ENCODE measurements around the gene TMEM254. TPM values are rescaled to one million over a fixed set of nuclear protein-coding genes. Genes with fewer than 3 reads are reported as not detected.
"Not testable (repeated sequence)": the region's sequence is repeated elsewhere in the genome, so short reads cannot be mapped to it uniquely, and the experiment has no call there.

TMEM254 gene, protein sequence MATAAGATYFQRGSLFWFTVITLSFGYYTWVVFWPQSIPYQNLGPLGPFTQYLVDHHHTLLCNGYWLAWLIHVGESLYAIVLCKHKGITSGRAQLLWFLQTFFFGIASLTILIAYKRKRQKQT
- 10 to 100 TPM in 3 of 4 donors, 1 to 10 TPM in 1; 7.4 to 31.5 (median 20.3) TPM for total RNA-seq

DNA sequence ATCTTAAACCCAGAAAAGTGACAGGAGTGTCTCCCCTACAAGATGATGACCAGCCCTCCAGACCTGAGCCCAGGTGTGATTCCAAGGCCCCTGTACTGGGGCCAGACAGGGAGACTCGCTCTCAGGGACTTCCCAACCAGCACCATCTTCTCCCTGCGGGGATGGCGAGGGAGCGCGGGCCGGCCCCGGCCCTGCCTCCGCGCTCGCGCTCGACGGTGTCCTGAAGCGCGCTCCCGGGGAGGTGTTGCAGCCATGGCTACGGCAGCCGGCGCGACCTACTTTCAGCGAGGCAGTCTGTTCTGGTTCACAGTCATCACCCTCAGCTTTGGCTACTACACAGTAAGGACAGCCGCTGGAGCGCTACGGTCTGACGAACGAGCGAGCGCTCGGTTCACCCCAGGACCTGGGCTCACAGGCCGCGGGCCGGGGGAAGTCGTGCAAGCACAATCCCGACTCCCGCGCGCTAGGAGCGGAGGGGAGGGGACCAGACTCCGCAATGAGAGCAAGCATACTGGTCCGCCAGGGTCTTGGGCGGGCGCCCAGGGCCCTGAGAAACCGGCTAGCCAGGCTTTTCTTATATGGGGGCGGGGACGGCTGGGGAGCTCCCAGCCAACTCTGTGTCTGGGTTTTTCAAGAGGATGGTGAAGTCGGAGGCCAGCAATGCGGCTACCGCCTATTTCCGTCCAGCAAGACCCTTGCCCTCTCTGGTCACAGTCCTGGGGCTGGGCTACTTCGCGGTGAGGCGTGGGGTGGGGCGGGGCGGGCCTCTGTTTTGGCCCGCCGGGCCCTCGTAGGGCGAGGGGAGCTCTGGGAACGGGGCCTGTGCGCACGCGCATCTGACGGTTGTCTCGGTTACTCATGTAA is at the start of gene TMEM254:
TSS of gene TMEM254 (plus strand) at position 218 of the 864 bp plus-strand sequence. CDS start at position 253, 35 bp downstream.
- peak within 1 kb of the TSS; percentile 89 to 97 (median 93) for H3K27ac ChIP-seq
- H3K4me1 ChIP-seq: peaks cover 0 to 16% (median 7%) of the 10 kb centered on the region in 4 donors
- no peaks in the 10 kb centered on the region for H3K27me3 ChIP-seq
- H3K36me3 ChIP-seq: peaks cover 0 to 4% (median 0%) of the 10 kb centered on the region in 3 donors
- no peaks in the 10 kb centered on the region for H3K9me3 ChIP-seq
- peak; percentile 79 to 96 (median 93) for DNase-seq
- peak; percentile 26 to 44 for TF ChIP-seq POLR2A (IDR thresholded peaks at IDR 0.05)
- TF ChIP-seq, protein P1, sequence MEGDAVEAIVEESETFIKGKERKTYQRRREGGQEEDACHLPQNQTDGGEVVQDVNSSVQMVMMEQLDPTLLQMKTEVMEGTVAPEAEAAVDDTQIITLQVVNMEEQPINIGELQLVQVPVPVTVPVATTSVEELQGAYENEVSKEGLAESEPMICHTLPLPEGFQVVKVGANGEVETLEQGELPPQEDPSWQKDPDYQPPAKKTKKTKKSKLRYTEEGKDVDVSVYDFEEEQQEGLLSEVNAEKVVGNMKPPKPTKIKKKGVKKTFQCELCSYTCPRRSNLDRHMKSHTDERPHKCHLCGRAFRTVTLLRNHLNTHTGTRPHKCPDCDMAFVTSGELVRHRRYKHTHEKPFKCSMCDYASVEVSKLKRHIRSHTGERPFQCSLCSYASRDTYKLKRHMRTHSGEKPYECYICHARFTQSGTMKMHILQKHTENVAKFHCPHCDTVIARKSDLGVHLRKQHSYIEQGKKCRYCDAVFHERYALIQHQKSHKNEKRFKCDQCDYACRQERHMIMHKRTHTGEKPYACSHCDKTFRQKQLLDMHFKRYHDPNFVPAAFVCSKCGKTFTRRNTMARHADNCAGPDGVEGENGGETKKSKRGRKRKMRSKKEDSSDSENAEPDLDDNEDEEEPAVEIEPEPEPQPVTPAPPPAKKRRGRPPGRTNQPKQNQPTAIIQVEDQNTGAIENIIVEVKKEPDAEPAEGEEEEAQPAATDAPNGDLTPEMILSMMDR (IDR thresholded peaks at IDR 0.05): peak in 1 of 6 experiments; percentile 14
- H3K4me3 ChIP-seq: peak within 1 kb of the TSS; percentile 69 to 87 (median 80)

DNA sequence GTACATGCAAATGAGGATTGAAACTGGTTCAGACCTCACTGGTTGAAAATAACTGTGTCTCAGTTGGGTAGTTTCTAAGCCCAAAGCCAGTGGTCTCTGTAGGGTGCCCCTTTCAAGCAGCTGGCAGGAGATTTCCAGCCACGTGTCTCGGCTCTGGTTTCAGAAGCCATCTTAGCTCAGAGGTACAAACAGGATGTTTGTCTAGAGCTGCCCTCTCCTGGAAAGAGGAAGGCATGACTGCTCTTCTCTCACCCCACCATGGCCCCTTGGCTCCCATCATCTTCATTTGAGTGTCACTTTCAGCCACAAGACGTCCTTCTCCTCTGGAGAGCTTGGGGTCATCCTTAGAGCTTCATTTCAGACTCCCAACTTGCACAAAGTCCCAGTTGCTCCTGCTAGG is 49.3 kb upstream of the TMEM254 start:
- not testable (repeated sequence) for H3K9me3 ChIP-seq, H3K4me3 ChIP-seq, H3K27ac ChIP-seq, DNase-seq, H3K4me1 ChIP-seq, H3K27me3 ChIP-seq, H3K36me3 ChIP-seq

DNA sequence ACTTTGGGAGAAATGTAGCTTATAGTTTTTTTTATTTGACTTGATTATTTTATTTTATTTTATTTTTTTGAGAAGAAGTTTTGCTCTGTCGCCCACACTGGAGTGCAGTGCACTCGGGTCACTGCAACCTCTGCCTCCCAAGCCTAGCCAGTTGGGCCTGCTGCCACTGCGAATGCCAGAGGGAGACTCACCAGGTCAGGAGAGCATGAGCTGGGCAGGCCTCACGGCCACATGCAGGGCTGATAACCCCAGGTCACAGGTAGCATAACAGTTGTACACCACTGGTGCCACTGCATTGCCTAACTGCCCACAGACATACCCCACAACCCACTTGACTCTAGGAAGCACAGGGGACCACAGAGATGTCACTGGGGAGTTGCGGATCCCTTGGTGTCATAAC is 48.6 kb upstream of the TMEM254 start:
- H3K9me3 ChIP-seq, H3K4me3 ChIP-seq, H3K27me3 ChIP-seq, DNase-seq, H3K27ac ChIP-seq, H3K36me3 ChIP-seq, H3K4me1 ChIP-seq: not testable (repeated sequence)

DNA sequence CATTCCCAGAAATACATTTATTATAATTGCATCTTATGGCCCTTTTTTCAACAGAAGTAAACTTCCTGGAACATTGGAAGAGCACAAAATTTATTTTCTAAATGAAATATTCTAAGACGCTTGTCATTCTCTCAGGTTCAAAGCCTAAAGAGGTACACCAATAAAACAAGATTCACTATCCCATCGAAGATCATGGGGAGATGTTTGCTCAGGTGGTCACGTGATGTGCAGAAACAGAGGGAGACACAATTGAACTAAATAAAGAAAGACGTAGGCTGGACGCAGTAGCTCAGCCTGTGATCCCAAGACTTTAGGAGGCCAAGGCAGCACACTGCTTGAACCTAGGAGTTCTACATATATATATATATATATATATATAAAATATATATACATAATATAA is 46.0 kb upstream of the TMEM254 start:
- Histone ChIP-seq H3K27ac (no peak overlapping the region), H3K27me3 (no peaks in the 10 kb centered on the region), H3K36me3 (no peaks in the 10 kb centered on the region), H3K9me3 (no peaks in the 10 kb centered on the region), H3K4me1 (no peaks in the 10 kb centered on the region), H3K4me3 (no peak overlapping the region)
- TF ChIP-seq POLR2A (IDR thresholded peaks at IDR 0.05): no peak
- no peak for DNase-seq

DNA sequence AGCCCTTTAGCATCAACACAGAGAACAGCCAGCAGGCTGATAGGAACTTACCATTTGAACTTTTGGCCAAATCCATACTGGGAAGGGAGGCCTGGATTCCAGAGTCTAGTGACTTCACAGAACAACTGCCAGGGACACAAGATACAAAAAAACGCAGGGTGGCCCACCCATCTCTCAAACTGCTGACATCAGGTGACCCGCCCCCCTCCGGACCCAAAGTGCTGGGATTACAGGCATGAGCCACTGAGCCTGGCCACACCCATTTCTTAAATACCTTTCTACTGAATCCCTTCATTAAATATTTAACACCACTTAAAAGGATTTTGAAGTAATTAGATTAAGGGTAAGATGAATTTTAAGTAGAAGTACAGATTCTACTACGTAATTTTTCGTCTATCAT is 43.7 kb upstream of the TMEM254 start:
- not testable (repeated sequence) for H3K36me3 ChIP-seq, DNase-seq, H3K27me3 ChIP-seq, H3K4me1 ChIP-seq, H3K9me3 ChIP-seq, H3K27ac ChIP-seq, H3K4me3 ChIP-seq

DNA sequence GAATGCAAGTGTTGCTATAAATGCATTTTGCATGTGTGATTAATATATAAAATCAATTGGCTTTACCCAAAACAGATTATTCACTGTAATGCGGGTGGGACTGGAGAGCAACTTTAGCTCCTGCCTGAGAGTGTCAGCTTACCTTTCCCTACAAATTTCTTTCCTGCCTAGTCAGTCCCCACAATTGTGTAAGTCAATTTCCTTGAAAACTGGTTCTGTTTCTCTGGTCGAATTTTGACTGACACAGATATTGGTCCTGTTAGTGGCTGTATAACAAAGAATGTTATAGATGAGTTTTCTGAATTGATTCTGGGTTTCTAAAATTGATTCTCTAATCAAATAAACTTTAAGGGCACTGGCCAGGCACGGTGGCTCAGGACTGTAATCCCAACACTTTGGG is 43.0 kb upstream of the TMEM254 start:
- not testable (repeated sequence) for DNase-seq, H3K27ac ChIP-seq, H3K27me3 ChIP-seq, H3K9me3 ChIP-seq, H3K36me3 ChIP-seq, H3K4me3 ChIP-seq, H3K4me1 ChIP-seq

DNA sequence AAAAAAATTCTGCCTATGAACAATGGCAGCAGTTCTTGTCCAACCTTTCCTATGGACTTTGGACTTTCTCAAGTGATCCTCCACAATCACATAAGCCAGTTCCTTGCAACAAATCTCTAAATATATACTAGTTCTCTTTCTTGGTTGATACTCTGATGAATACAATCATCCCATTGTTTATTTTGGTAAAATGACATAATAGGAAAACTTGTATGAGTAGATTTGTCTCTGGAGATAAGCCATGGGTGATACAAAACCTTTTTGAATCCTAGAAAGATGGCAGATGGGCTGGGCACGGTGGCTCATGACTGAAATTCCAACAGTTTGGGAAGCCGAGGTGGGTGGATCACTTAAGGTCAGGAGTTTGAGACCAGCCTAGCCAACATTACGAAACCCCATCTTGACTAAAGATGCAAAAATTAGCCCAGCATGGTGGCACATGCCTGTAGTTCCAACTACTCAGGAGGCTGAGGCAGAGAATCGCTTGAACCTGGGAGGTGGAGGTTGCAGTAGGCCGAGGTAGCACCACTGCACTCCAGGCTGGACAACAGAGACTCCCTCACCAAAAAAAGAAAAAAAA is 41.5 kb upstream of the TMEM254 start:
- H3K4me3 ChIP-seq, H3K9me3 ChIP-seq, DNase-seq, H3K27ac ChIP-seq, H3K36me3 ChIP-seq, H3K27me3 ChIP-seq, H3K4me1 ChIP-seq: not testable (repeated sequence)

DNA sequence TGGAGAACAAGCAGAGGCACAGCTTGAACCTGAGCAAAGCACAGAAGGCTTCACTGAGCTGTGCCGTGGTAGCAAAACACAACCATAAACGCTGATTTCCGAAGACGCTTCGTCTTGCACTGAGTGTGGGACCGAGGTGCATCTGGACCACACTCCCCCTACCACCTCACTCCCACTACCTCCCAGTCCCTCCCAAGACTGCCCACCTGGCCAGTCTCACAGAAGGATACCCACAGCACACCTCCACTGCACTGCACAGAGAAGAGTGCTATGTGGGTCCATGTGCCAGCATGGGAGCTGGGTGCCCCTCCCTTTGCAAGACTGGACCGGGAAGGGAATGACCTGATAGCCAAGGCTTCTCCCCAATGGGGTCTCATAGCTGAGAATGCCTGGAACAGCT is 40.2 kb upstream of the TMEM254 start:
- H3K27me3 ChIP-seq, H3K36me3 ChIP-seq, H3K4me1 ChIP-seq, H3K4me3 ChIP-seq, H3K27ac ChIP-seq, DNase-seq, H3K9me3 ChIP-seq: not testable (repeated sequence)

DNA sequence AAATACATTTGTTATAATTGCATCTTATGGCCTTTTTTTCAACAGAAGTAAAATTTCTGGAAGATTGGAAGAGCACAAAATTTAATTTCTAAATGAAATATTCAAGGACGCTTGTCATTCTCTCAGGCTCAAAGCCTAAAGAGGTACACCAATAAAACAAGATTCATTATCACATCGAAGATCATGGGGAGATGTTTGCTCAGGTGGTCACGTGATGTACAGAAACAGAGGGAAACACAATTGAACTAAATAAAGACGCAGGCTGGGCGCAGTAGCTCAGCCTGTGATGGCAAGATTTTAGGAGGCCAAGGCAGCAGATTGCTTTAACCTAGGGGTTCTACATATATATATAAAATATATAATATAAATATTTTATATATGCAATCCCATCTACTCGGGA is 37.3 kb upstream of the TMEM254 start:
- Histone ChIP-seq H3K27ac (no peak overlapping the region), H3K27me3 (no peaks in the 10 kb centered on the region), H3K4me3 (no peak overlapping the region), H3K36me3 (no peaks in the 10 kb centered on the region), H3K4me1 (no peaks in the 10 kb centered on the region), H3K9me3 (no peaks in the 10 kb centered on the region)
- no peak for TF ChIP-seq POLR2A (IDR thresholded peaks at IDR 0.05)
- TF ChIP-seq, protein P1 (IDR thresholded peaks at IDR 0.05): no peak
- no peak for DNase-seq

DNA sequence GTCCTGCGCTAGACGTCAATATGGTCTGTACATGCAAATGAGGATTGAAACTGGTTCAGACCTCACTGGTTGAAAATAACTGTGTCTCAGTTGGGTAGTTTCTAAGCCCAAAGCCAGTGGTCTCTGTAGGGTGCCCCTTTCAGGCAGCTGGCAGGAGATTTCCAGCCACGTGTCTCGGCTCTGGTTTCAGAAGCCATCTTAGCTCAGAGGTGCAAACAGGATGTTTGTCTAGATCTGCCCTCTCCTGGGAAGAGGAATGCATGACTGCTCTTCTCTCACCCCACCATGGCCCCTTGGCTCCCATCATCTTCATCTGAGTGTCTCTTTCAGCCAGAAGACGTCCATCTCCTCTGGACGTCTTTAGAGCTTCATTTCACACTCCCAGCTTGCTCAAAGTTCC is 33.5 kb upstream of the TMEM254 start:
- DNase-seq: not testable (repeated sequence)

More for the DNA sequence above, 33.5 kb upstream of the TMEM254 start:
- H3K27me3 ChIP-seq, H3K27ac ChIP-seq, H3K36me3 ChIP-seq, H3K4me1 ChIP-seq, H3K4me3 ChIP-seq, H3K9me3 ChIP-seq: not testable (repeated sequence)
